Uterus (tissue), 4 donors: ENCODE measurements around the gene HCLS1. TPM values are rescaled to one million over a fixed set of nuclear protein-coding genes. Genes with fewer than 3 reads are reported as not detected.

Source experiments
- DNase-seq, 2 donors: peaks; one replicate each; pipeline ENCODE4 v3.0.0-alpha.2; 2019 to 2020
- H3K27ac ChIP-seq, 2 donors: fragments of 200-600 bp; sonication (generic); 1 replicate in 1 of 2; 2 replicates in 1 of 2; pipeline ENCODE4 v1.5.1; 2016 to 2018
- H3K27me3 ChIP-seq, 2 donors: fragments of 200-600 bp; sonication (generic); one replicate each; pipeline ENCODE4 v1.5.1; 2018 to 2019; ENCODE audit warnings: control low read depth in 1 of 2
- H3K36me3 ChIP-seq, 2 donors: fragments of 200-600 bp; sonication (generic); one replicate each; pipeline ENCODE4 v1.5.1; 2019; ENCODE audit warnings: control low read depth in 1 of 2
- H3K4me1 ChIP-seq, 2 donors: fragments of 200-600 bp; sonication (generic); one replicate each; pipeline ENCODE4 v1.5.1; 2018 to 2019; ENCODE audit warnings: control low read depth in 1 of 2
- H3K4me3 ChIP-seq, 2 donors: fragments of 200-600 bp; sonication (generic); 1 replicate in 1 of 2; 2 replicates in 1 of 2; pipeline ENCODE4 v1.5.1; 2018 to 2019; ENCODE audit warnings: mild to moderate bottlenecking in 1 of 2
- H3K9me3 ChIP-seq, 2 donors: fragments of 200-600 bp; sonication (generic); one replicate each; pipeline ENCODE4 v1.5.1; 2019; ENCODE audit warnings: control low read depth in 1 of 2
- POLR2A ChIP-seq, 2 donors: fragments of 450-650 bp; IDR thresholded peaks; one replicate each; pipeline ENCODE4 v1.6.1; 2016; ENCODE audit warnings: antibody characterized with exemption in 2 of 2, mild to moderate bottlenecking in 1 of 2, moderate library complexity in 1 of 2
- intact Hi-C: fragments of 100-400 bp; cut with DNase I; formaldehyde crosslinking; loops from one replicate; pipeline ENCODE4 v1.15.1; 2023; ENCODE audit warnings: low total_unique reads
- total RNA-seq, 4 donors: library from RNA; depleted of rRNA in 3 of 4; stranded (reverse); fragments of >200 nt in 3 of 4; gene quantifications; one replicate each; pipeline versions ENCODE4 v1.1.0 to v1.2.4, GENCODE V29; 2014 to 2023
- TF ChIP-seq, protein P1 (sequence below), 4 experiments: fragments of 200-600 bp in 2 of 4; fragments of 450-650 bp in 2 of 4; sonication (generic) in 2 of 4; IDR thresholded peaks; one replicate each; pipeline ENCODE4 v1.5.1; 2016 to 2019; ENCODE audit warnings: antibody characterized with exemption in 4 of 4, mild to moderate bottlenecking in 2 of 4, moderate library complexity in 1 of 4
- donor health status: DM: yes; HTN: yes; CAD: no.

HCLS1 gene
- total RNA-seq, 4 donors from 2014 or later = 12.2 to 28.8 (median 16.9) TPM

- TF ChIP-seq POLR2A (IDR thresholded peaks at IDR 0.05) = no peak
- TF ChIP-seq, protein P1, sequence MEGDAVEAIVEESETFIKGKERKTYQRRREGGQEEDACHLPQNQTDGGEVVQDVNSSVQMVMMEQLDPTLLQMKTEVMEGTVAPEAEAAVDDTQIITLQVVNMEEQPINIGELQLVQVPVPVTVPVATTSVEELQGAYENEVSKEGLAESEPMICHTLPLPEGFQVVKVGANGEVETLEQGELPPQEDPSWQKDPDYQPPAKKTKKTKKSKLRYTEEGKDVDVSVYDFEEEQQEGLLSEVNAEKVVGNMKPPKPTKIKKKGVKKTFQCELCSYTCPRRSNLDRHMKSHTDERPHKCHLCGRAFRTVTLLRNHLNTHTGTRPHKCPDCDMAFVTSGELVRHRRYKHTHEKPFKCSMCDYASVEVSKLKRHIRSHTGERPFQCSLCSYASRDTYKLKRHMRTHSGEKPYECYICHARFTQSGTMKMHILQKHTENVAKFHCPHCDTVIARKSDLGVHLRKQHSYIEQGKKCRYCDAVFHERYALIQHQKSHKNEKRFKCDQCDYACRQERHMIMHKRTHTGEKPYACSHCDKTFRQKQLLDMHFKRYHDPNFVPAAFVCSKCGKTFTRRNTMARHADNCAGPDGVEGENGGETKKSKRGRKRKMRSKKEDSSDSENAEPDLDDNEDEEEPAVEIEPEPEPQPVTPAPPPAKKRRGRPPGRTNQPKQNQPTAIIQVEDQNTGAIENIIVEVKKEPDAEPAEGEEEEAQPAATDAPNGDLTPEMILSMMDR (IDR thresholded peaks at IDR 0.05) = no peak
- Histone ChIP-seq H3K9me3 (no peaks in the 10 kb centered on the region), H3K27ac (no peak overlapping the region), H3K4me3 (no peak overlapping the region), H3K27me3 (no peaks in the 10 kb centered on the region), H3K36me3 (no peaks in the 10 kb centered on the region), H3K4me1 (no peaks in the 10 kb centered on the region)
- intact Hi-C loops = no loop called here
- DNase-seq = no peak
These were observed 33.1 kb downstream of the HCLS1 start for GRCh38 chr3:121627622-121628021.

GRCh38 chr3:121627211-121627610 lies 33.5 kb downstream of the HCLS1 start:
- Histone ChIP-seq H3K36me3 (no peaks in the 10 kb centered on the region), H3K9me3 (no peaks in the 10 kb centered on the region), H3K27me3 (no peaks in the 10 kb centered on the region), H3K27ac (no peak overlapping the region), H3K4me3 (no peak overlapping the region), H3K4me1 (no peaks in the 10 kb centered on the region)
- no peak for DNase-seq
- intact Hi-C loops = no loop called here
- TF ChIP-seq POLR2A (IDR thresholded peaks at IDR 0.05) = no peak
- TF ChIP-seq, protein P1 (IDR thresholded peaks at IDR 0.05) = no peak

DNA sequence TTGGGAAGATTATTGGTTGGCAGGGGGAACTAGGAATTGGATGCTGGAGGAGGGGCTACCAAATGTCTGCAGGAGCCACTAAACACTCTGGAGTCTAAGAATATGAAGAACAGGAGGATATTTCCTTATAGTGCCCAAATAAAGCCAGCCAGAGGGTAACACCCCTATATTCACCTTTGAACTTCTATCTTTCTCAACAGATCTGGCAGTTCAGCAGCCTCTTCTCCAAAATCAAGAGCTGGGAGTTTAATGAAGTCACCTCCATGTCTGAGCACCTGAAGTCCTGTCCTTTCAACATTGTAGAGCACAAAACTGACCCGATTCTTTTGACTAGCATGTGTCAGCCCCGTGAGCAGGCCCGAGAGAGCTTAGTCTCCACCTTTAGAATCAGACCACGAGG lies 34.2 kb downstream of the HCLS1 start:
- no peaks in the 10 kb centered on the region for H3K36me3 ChIP-seq
- no peak for TF ChIP-seq POLR2A (IDR thresholded peaks at IDR 0.05)
- TF ChIP-seq, protein P1 (IDR thresholded peaks at IDR 0.05) = no peak
- H3K4me1 ChIP-seq = no peaks in the 10 kb centered on the region
- no peak overlapping the region for H3K4me3 ChIP-seq
- no peak for DNase-seq
- H3K27me3 ChIP-seq = no peaks in the 10 kb centered on the region
- no peak overlapping the region for H3K27ac ChIP-seq
- H3K9me3 ChIP-seq = no peaks in the 10 kb centered on the region
- intact Hi-C loops = no loop called here

DNA sequence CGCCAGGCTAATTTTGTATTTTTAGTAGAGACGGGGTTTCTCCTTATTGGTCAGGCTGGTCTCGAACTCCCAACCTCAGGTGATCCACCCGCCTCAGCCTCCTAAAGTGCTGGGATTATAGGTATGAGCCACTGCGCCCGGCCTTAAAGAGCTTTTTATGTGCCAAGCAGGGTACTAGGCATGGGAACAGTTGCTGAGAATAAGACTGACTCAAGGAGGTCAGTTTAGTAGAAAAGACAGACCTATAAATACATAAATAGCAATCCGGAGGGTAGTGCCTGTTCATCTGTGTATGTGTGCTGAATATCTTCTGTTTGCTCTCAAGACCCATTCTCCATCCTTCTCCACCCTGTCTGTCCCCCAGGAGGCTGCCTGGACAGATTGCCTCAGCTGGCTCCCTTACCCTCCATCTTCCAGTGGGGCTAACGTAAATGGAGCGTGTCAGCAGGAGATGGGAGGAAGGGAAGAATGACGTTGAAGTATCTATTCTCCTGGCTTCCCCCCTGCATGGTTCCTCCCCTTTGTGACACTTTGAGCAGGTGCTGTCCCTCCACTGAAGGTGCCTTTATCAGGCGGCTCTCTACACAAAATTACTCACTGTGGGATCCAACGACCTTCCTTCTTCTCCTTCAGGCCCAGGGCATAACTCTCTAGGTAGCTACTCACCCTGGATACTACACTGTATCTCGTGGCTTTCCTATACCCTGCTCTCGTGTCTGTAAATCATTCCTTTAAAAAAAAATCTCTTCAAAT lies 36.4 kb downstream of the HCLS1 start:
- Histone ChIP-seq H3K27ac (no peak overlapping the region), H3K27me3 (no peaks in the 10 kb centered on the region), H3K4me3 (no peak overlapping the region), H3K36me3 (no peaks in the 10 kb centered on the region), H3K4me1 (no peaks in the 10 kb centered on the region), H3K9me3 (no peaks in the 10 kb centered on the region)
- no peak for DNase-seq
- intact Hi-C loops = no loop called here
- TF ChIP-seq POLR2A (IDR thresholded peaks at IDR 0.05) = no peak
- TF ChIP-seq, protein P1 (IDR thresholded peaks at IDR 0.05) = no peak

DNA sequence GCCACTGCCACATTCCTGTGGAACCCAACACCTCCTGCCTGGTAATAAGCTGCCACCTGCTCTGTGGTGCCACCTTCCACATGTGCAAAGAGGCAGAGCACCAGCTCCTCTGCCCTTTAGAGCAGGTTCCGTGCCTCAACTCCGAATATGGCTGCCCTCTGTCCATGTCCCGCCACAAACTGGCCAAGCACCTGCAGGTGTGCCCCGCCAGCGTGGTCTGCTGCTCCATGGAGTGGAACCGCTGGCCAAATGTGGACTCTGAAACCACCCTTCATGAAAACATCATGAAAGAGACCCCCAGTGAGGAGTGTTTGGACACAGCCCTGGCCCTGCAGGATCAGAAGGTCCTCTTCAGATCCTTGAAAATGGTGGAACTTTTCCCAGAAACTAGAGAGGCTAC lies 39.2 kb downstream of the HCLS1 start:
- H3K9me3 ChIP-seq = no peaks in the 10 kb centered on the region
- no peaks in the 10 kb centered on the region for H3K36me3 ChIP-seq
- no peak overlapping the region for H3K4me3 ChIP-seq
- DNase-seq = no peak
- intact Hi-C loops = no loop called here
- no peaks in the 10 kb centered on the region for H3K4me1 ChIP-seq
- H3K27ac ChIP-seq = no peak overlapping the region
- H3K27me3 ChIP-seq = no peaks in the 10 kb centered on the region
- no peak for TF ChIP-seq POLR2A (IDR thresholded peaks at IDR 0.05)
- TF ChIP-seq, protein P1 (IDR thresholded peaks at IDR 0.05) = no peak
